Hippocampal formation (tissue), 2 donors: Measurements from ENCODE around the gene NMNAT2.
"Not testable (repeated sequence)": the region's sequence is repeated elsewhere in the genome, so short reads cannot be mapped to it uniquely, and the experiment has no call there.

ENCODE experiments used
- DNase-seq, 2 donors: peaks; one replicate each; lab custom pipeline; 2025; lab: John Stamatoyannopoulos, UW

Gene NMNAT2

DNA sequence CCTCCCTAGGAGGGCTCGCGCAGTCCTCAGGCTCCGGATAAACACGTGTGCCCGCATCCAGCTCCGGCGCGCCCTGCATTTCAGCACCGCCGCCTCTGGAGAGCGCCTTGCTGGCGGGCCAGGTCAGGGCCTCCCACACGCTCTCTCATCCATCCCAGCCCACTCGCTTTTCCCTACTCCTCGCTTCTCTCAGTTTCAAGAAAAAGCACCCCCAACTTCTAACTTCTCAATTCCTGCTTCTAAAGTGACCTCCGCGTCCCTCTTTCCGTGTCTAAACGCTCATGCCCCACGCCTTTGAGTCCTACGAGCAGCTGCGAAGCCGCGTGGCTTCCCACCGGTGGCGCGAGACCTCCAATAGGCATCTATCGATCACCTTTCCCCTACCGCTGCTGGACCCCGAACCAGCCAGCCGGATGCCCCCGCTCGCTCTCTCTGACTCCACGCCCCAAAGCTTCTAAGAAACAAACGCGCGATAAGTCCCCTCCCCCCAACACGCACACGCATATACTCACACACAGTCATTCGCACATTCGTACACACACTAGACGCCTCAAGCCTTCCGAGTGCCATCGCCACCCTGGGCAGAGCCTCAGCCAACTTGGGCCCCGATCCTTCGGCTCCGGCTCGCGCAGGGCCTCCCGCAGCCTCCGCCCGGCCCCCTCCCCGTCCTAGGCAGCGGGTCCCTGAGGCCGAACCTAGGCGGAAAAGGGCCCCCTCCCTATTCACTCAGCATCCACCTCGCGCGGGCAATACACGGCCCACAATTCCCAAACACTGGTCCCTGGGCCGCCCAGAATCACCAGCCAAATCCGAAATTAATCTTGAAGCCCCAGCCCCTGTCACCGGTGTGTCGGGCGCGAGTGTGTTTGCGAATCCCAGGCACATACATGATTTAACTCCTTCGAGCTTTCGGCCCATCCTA, 1.1 kb downstream of the NMNAT2 start:
- DNase-seq = peak in 1 of 2 donors; percentile 23

DNA sequence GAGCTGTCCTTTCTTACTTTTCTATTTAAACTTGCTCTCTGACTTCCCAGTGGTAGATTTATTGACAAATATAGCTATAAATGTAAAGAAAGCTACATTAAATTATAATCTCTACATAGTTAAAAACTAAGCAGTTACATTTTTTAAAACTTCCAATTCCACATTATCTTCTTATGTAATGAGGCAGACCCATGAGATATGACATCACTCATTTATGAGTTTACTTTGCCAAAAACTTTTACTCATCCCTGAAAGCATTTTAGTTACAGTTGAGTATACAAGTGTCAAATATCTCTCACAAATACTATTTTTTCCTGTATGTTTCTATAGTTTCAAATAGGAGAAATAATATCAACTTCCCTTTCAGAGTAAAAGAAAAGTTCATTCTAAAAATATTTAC, 3.8 kb downstream of the NMNAT2 start:
- no peak for DNase-seq

DNA sequence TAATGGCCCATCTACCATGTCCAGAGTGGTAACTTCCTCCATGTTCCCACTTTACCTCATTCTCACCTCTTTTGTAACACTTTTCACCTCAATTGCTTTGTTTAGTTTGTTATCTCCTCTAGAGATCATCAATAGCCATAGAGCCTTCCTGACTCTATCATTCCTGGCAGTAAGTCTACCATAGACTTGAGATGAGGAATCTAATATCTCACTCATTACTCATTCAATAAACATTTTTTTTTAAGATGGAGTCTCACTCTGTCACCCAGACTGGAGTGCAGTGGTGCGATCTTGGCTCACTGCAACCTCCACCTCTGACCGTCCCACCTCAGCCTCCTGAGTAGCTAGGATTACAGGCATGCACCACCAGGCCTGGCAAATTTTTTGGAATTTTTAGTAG, 7.1 kb downstream of the NMNAT2 start:
- no peak for DNase-seq

DNA sequence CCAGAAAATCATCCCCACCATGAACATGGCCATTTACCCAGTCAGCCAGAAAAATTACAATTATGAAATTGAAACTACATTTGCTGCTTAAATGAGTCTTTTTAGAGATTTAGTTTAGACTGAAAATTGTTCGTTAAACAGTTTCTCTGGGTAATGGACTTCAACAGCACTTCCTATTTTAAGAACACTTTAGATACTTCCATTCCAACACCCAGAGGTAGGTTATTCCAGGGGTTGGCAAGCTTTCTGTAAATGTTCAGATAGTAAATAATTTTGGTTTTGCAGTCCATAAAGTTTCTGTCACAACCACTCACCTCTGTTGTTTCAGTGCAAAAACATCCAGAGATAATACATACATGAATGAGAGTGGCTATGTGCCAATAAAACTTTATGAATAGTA, 10.2 kb downstream of the NMNAT2 start:
- no peak for DNase-seq

DNA sequence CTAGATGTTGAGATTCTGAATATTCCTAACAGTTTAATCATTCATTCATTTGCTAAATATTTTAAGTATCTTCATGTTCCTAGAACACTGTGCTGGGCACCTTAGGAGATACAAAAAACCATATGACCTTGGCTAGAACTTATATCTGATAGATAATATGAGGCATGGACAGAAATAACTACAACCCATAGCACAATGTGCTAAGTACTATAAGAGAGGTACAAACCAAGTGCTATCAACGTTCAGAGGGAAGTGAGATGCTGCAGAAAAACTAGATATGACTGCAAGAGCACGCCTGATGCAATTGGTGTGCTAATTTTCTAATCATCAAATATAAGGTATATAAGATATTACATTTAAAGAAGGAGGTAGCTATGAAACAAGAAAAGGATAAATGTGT, 10.7 kb downstream of the NMNAT2 start:
- DNase-seq = no peak

DNA sequence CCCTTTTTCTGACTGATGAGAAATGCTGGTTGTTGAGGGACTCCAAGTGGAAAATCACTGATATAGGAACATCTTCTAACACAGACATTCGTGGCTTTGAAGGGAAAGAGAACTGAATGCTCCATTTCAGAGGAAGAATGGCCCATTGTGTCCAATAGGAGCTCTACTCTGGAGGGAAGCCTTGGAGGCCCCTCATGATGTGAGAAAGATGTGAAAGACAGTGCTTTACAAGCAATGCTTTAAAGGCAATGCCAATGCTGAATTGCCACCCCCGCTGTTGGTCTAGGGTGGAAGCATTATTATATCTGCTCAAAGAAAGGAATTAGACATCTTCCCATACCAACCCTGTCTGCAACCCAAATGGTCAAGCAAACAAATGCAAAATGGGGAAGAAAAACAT, 13.7 kb downstream of the NMNAT2 start:
- DNase-seq = peak in 1 of 2 donors; percentile 8

DNA sequence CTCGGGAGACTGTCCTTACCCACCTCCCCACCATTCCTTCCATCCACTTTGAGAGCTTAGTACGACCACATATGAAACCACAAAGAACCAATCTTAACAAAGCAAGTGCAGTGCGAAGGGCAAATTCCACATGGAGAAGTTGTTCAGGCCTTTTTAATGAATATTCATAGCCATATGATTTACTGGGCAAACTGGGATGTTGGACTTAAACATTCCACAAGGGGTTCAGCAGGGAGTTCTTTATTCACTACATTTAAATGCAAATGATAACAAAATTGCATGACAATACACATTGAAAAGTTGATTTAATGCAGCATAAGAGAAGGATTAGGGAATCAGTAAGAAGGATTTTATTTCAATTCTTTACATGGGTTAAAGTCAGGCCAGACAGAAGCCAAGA, 14.7 kb downstream of the NMNAT2 start:
- DNase-seq = no peak

DNA sequence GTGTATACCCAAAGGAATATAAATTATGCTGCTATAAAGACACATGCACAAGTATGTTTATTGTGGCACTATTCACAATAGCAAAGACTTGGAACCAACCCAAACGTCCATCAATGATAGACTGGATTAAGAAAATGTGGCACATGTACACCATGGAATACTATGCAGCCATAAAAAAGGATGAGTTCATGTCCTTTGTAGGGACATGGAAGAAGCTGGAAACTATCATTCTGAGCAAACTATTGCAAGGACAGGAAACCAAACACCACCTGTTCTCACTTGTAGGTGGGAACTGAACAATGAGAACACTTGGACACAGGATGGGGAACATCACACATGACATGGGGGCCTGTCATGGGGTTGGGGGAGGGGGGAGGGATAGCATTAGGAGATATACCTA, 16.6 kb downstream of the NMNAT2 start:
- not testable (repeated sequence) for DNase-seq

DNA sequence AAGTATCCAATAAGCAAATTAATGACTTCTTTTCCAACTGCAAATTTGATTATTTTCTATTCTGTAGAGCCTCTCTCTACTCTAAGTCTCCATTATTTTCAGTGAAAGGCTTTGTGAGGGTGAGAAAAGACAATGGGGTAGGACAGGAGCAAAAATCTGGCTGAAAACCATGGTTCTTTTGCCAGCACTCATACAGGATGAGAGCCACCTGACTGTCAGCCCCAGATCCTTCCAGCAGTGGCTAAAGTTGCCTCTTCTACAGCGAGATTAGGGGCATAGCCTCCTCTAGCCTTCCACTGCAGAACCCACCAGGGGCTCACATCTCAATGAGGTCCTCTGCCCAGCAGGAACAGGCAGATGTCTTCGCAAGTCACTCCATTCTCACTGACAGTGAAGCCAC, 23.7 kb downstream of the NMNAT2 start:
- no peak for DNase-seq

DNA sequence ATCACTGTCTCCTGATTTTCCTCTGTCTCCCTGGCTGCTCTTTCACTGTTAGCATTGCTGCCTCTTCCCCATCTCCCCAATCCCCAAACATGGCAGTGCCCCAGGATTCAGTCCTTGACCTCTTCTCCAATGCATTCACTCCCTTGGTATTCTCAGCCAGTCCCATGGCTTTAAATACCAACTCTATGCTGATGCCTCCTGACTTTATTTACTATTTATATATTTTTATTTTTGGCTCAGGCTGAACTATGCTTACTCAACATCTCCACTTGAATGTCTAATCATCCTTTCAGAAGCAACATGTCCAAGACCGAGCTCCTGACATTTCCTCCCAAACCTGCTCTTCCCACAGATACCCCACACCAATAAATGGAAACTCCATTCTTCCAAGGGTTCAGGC, 26.3 kb downstream of the NMNAT2 start:
- DNase-seq = no peak

DNA sequence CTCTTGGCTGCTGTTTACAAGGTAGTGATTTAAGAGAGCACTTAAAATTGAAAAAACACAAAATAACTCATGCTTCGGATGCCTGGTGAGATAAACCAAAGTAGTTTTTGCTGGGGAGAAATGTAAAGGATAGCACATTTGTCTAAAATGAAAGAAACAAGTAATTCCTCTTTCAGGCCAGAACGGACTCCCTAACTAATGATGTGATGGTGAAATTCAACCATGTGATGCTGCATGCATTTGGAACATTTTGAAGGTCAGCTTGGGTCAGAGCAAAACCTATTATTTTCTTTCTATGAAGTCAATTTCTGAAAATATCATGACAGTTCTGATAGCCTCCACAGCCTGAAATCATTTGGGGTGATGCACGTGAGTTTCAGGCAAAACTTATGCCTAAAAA, 27.6 kb downstream of the NMNAT2 start:
- DNase-seq = no peak

DNA sequence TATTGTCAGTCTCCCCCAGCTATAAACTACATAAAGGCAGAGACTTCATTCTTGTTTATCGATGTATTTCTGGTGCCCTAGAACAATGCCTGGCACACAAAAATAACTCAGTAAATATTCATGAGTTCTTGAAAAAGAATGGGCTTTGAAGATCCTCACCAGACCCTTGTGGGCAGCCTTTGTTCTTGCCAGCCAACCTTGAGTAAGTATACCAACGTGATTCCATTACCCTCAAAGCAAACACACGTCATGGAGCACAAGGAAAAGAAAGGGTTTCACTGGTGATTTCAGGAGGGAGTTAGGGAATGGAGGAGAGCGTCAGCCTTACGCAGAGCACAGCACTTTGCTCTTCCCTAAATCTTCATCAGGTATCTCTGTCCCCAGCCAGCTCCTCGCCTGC, 29.4 kb downstream of the NMNAT2 start:
- DNase-seq = no peak

DNA sequence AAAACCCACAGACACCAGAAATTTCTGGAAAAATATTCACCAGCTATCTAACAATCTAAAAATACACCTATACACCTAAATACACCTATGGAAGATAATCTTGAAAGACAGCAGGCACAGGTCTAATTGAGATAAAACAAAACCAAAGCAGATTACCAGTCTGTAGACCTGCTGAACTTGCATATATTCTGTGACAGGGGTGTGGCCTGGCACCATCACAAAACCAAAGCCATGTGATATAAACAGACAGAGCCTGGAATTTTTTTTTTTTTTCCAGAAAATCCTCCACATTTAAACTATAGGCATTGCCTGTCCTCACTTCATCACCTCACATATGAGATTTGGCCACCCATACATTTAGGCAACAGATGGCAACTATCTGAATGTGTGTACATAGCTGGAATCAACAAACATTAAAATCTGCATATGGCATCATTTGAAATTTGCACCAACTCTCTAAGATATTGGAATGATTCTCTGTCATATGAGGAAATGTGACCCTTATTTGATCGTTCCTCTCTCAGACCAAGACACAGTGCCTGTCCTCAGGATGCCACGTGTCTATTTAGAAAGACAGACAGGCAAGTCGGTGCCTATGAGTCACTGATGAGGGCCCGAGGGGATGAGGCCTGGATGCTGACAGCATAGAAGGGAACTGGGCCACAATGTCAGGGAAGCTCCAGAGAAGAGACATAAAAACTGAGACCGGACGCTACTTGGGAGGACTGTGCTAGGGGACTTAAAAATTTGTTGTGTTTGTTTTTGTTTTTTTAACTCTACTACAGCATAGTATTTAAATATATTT, 32.6 kb downstream of the NMNAT2 start:
- DNase-seq = no peak

DNA sequence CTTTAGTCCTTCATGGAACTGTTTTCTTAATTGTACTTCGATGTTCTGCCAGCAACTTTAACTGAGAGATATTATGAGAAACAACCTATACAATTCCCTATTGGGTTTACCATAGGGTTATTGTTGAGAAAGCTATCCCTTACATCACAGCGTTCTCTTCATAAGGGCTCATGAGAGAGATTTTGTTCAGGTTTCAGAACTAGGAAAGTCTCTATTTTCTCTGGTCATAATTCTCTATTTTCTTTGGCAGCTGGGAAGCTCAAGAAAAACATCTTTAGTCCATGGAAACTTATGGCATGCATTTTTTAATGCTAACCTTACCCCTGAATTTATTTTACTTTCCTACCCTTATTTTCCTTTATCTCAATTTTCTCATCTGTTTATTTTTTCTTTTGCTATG, 38.2 kb downstream of the NMNAT2 start:
- DNase-seq = no peak

DNA sequence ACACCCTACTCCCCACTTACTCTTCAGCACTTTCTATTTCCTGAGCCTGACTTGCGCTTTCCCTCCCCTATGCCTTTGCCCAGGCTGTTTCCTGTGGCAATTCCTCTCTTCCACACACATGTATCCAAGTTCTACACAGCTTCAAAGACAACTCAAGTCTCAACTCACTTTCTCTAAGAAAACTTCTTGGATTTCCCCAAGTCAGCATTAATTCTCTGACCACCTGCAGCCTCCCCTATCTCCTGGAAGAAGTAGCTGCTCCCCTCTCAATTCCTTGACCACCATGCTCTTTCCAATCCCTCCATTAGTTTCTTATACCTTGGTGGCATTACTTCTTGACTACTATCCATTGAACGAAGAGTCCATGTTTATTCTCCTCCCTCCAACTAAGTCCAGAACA, 42.8 kb downstream of the NMNAT2 start:
- no peak for DNase-seq

DNA sequence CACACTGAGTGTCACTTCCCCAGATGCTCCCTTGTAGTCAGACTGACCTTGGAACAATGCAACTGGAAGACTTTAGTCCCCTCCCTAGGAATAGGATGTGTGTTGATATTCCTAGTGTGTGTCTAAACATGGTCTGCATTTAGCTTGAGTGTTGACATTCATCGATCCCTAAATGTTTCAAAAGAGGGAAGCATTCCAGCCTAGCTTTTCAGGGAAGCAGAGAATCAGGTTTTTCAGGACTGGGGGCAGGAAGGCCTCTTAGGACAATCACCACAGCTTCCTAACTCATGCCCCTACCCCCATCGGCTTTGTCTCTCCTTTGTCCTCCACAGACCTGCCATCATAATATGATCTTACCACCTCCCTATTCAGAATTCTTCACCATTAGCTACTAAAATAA, 43.4 kb downstream of the NMNAT2 start:
- DNase-seq = no peak

DNA sequence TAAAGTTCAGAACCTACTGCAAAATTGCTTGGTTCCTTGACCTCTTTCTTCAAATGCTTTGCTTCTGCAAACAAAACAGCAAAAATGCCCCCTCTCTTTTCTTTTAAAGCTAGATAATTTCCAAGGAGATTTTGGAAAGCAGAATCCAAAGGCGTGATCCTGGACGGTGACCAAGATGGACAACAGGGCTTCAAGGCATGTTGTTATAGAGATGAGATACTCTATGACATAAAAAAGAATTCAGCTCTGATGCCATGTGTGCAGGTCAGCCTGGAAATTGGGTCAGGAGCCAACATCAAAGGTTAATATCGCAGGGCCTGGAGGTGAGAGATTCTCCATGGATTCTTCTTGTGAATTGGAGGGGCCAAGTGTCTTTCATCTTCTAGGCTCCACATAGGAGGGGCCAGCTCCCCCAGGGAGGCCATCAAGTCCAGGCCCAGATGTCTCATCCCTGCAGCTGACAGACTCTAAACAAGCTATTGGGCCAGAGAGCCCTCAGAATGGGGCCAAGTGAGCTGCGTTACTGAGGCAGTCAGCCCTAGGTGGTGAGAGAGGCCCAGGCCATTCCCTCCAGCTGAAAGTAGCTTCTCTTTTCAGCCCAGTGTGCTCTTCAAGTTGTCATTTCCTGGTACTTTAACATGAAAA, 45.5 kb downstream of the NMNAT2 start:
- no peak for DNase-seq

DNA sequence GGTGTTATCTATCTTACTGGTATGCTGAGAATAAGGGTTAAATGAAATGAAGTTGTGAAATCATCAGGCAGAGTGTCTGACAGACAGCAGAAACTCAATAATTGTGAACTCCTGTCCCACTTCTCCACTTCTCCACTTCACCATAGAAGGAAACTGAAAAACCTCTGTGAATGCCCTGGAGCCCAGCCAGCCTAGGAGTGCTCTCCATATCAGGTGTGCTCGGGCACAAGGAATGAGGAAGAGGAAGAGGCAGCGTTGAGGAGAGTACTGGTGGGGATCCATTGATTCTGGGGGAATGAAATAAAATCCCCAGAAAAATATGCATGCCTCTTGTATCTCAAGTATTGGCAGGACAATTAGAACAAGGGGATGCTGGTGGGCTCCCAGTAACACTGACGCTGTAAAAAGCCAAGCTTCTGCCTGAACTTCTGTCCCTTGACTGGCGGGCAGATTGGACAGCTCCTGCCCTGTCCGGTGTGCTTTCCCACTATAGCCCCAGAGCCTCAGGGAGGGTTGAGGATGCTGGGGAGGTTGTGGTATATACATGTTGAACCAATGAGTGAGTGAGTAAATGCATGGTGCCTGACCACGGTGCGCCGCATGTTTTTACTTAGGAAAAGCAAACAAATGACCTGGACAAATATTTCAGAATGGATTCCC, 47.7 kb downstream of the NMNAT2 start:
- DNase-seq = no peak

DNA sequence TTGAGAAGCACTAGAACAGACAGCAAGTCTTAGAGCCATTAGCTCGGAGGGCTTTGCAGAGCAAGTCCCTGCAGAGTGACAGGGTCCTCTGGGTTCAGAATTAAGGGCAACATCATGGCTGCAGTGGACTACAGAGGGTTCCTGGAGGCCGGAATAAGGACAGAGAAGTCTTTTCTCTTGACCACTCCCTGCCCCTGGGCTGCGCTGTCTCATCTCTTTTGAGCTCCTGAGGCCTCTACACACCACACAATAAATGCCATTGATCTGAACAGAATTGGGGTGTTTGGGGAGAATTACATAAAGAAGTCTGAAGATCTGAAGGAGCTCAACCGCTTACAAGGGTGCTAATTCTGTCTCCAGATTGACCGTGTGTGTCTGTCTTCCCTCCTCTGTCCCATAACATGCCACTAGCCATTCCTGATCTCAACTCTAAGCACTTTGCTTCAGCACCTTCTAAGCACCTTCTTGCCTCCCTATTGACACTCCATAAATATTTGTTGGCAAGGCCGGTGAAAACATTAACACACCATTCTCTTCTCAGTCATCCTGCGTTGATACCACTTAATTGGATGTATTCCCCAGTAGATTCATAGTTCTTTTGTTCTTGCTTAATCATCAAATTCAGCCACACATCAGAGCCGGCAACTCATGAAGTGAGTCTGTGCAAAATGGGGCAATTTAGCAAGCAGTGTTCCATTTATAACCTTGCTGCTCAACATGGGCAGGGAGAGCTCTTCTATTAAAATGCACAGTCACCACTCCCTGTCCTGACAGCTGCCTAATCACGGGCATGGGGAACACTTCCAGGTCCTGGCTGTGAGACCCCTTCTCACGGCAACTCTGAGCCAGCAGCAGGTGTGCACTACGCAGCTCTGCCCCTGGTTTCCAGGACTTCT, 49.7 kb downstream of the NMNAT2 start:
- DNase-seq = no peak

DNA sequence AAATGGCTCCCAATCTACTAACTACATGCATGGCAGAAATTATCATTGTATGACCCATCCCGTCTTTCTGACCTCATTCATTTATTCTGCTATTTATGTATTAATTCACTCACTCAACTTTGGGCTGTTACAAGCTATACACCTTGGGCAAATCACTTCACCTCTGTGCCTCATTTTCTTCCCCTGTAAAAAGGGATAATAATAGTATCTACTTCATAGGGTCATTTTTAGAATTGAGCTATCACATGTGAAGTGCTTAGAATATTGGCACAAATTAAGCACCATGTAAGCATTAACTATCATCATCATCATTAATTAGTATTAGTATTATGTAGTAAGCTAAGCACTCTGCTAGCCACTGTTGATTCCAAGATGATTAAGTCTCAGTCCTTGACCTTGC, 52.1 kb downstream of the NMNAT2 start:
- no peak for DNase-seq

DNA sequence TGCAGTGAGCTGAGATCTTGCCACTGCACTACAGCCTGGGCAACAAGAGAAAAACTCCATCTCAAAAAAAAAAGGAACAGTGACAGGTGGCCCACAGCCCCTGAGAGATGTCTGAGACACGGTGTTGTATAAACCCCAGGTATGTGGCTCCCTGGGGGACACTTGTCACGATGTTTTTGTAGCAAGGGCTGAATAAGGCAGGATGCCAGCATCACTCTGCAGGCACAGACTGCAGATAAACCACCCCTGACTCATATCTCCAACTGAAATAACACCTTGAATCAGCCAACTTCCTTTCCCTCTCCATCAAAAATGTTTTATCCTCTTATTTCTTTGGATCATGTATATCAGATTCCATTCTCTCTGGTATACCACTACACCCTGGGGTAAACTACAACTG, 52.5 kb downstream of the NMNAT2 start:
- no peak for DNase-seq
